H1 (cell line): Measurements from ENCODE around the gene ZBTB46. TPM values are rescaled to one million over a fixed set of nuclear protein-coding genes. Genes with fewer than 3 reads are reported as not detected.

Experiments used
- CTCF ChIA-PET: fragments of 300-600 bp; sonication (Branson Sonifier 250); formaldehyde crosslinking; loops from one replicate; lab custom pipeline; 2021; ENCODE audit not compliant: partially characterized antibody; lab: Charles Lee
- POLR2A ChIA-PET: fragments of 300-600 bp; sonication (Branson Sonifier 250); formaldehyde crosslinking; loops from one replicate; lab custom pipeline; 2021; ENCODE audit warnings: inconsistent platforms; ENCODE audit not compliant: partially characterized antibody; lab: Charles Lee
- DNase-seq, 2 experiments: peaks; one replicate each; pipeline versions ENCODE4 v3.0.0 to v3.0.0-alpha.2; 2010 to 2022; ENCODE audit warnings: low spot score in 2 of 2, low read depth in 1 of 2, mixed read lengths in 1 of 2
- FAIRE-seq: peaks from 2 replicates; lab custom pipeline; 2011; peaks lifted over from hg19 to GRCh38; lab: Jason Lieb, UNC
- H2AFZ ChIP-seq: 2 replicates; pipeline ENCODE4 v1.8.1; 2012; ENCODE audit warnings: low read length, inconsistent platforms
- H2AK5ac ChIP-seq: 2 replicates; pipeline ENCODE4 v1.6.1; 2013; ENCODE audit warnings: low read depth, low read length
- H2BK120ac ChIP-seq: replicated peaks from 2 replicates; pipeline ENCODE3; 2013; ENCODE audit warnings: low read depth, low read length, inconsistent platforms
- H2BK12ac ChIP-seq: 2 replicates; pipeline ENCODE4 v1.6.1; 2013; ENCODE audit warnings: low read depth, low read length
- H2BK15ac ChIP-seq: 2 replicates; pipeline ENCODE4 v1.6.1; 2013; ENCODE audit warnings: low read length
- H2BK20ac ChIP-seq: 2 replicates; pipeline ENCODE4 v1.6.1; 2013; ENCODE audit warnings: low read length
- H2BK5ac ChIP-seq: 2 replicates; pipeline ENCODE4 v1.6.1; 2013; ENCODE audit warnings: low read depth, low read length
- H3K14ac ChIP-seq: 2 replicates; pipeline ENCODE4 v1.6.1; 2013; ENCODE audit warnings: inconsistent platforms; ENCODE audit not compliant: insufficient read length
- H3K18ac ChIP-seq: 2 replicates; pipeline ENCODE4 v1.6.1; 2013; ENCODE audit warnings: low read length; ENCODE audit errors: extremely low read depth
- H3K23ac ChIP-seq: 2 replicates; pipeline ENCODE4 v1.6.1; 2013; ENCODE audit warnings: inconsistent platforms; ENCODE audit not compliant: insufficient read length
- H3K23me2 ChIP-seq: 2 replicates; pipeline ENCODE4 v1.6.1; 2013; ENCODE audit warnings: low read depth, low read length
- H3K27ac ChIP-seq: 2 replicates; pipeline ENCODE4 v1.6.1; 2011; ENCODE audit warnings: low read depth, low read length, inconsistent platforms
- H3K27me3 ChIP-seq, 4 experiments: replicated peaks in 1 of 4; 1 replicate in 1 of 4; 2 replicates in 3 of 4; pipeline versions ENCODE4 v1.6.1 to v1.8.1; 2011 to 2013; ENCODE audit warnings: low read length in 3 of 4, mild to moderate bottlenecking in 3 of 4, inconsistent platforms in 2 of 4, mixed read lengths in 2 of 4, moderate library complexity in 1 of 4; ENCODE audit not compliant: control insufficient read depth in 3 of 4, insufficient read depth in 3 of 4; ENCODE audit errors: extremely low read depth in 1 of 4
- H3K36me3 ChIP-seq, 4 experiments: 2 replicates each; pipeline versions ENCODE4 v1.6.1 to v1.8.1; 2011 to 2013; ENCODE audit warnings: mild to moderate bottlenecking in 4 of 4, low read length in 3 of 4, moderate library complexity in 2 of 4, control low read depth in 1 of 4, inconsistent platforms in 1 of 4; ENCODE audit not compliant: insufficient read depth in 4 of 4, control insufficient read depth in 2 of 4
- H3K4ac ChIP-seq: replicated peaks from 2 replicates; pipeline ENCODE3; 2013; ENCODE audit warnings: low read length, low read depth, mixed read lengths, inconsistent platforms; ENCODE audit not compliant: insufficient read length
- H3K4me1 ChIP-seq, 4 experiments: replicated peaks in 1 of 4; 1 replicate in 1 of 4; 2 replicates in 3 of 4; pipeline versions ENCODE4 v1.6.1 to v1.8.1; 2011 to 2013; ENCODE audit warnings: low read length in 3 of 4, inconsistent platforms in 2 of 4, mixed read lengths in 1 of 4; ENCODE audit not compliant: insufficient read depth in 4 of 4, control insufficient read depth in 3 of 4
- H3K4me2 ChIP-seq, 2 experiments: 2 replicates each; pipeline versions ENCODE4 v1.6.1 to v1.8.1; 2011 to 2013; ENCODE audit warnings: low read depth in 2 of 2, low read length in 2 of 2, control low read depth in 1 of 2, inconsistent platforms in 1 of 2, mild to moderate bottlenecking in 1 of 2; ENCODE audit not compliant: insufficient read depth in 1 of 2
- H3K4me3 ChIP-seq, 4 experiments: fragments of 200-600, 300-600 bp in 1 of 4; sonication (generic), shearing (Covaris generic), sonication (Bioruptor Twin) in 1 of 4; 2 replicates each; pipeline versions ENCODE4 v1.5.1 to v1.8.1; 2011 to 2016; ENCODE audit warnings: low read length in 4 of 4, low read depth in 3 of 4, control low read depth in 2 of 4, inconsistent platforms in 2 of 4, mild to moderate bottlenecking in 2 of 4, mixed read lengths in 1 of 4, moderate library complexity in 1 of 4; ENCODE audit not compliant: insufficient read depth in 2 of 4; ENCODE audit errors: extremely low read depth in 1 of 4
- H3K56ac ChIP-seq: replicated peaks from 2 replicates; pipeline ENCODE3; 2013; ENCODE audit warnings: low read depth, mild to moderate bottlenecking, mixed read lengths, low read length, inconsistent platforms; ENCODE audit not compliant: insufficient read length
- H3K79me1 ChIP-seq: 2 replicates; pipeline ENCODE4 v1.6.1; 2013; ENCODE audit warnings: low read depth, low read length, control low read depth
- H3K79me2 ChIP-seq, 2 experiments: 2 replicates each; pipeline versions ENCODE4 v1.6.1 to v1.8.1; 2012 to 2013; ENCODE audit warnings: low read length in 2 of 2, mild to moderate bottlenecking in 2 of 2, inconsistent platforms in 1 of 2; ENCODE audit not compliant: insufficient read depth in 2 of 2, control insufficient read depth in 1 of 2
- H3K9ac ChIP-seq, 4 experiments: replicated peaks in 1 of 4; 1 replicate in 1 of 4; 2 replicates in 3 of 4; pipeline versions ENCODE4 v1.6.1 to v1.8.1; 2011 to 2013; ENCODE audit warnings: low read depth in 3 of 4, low read length in 3 of 4, control low read depth in 2 of 4, mild to moderate bottlenecking in 2 of 4, moderate library complexity in 2 of 4, inconsistent platforms in 1 of 4; ENCODE audit errors: extremely low read depth in 1 of 4
- H3K9me3 ChIP-seq, 2 experiments: 2 replicates each; pipeline versions ENCODE4 v1.6.1 to v1.8.1; 2012 to 2013; ENCODE audit warnings: mild to moderate bottlenecking in 2 of 2, moderate library complexity in 2 of 2, control low read depth in 1 of 2, inconsistent platforms in 1 of 2, low read depth in 1 of 2, low read length in 1 of 2, mixed read lengths in 1 of 2; ENCODE audit not compliant: insufficient read depth in 2 of 2
- H4K20me1 ChIP-seq, 2 experiments: replicated peaks in 1 of 2; 2 replicates each; pipeline versions ENCODE3 to v1.8.1; 2011 to 2013; ENCODE audit warnings: inconsistent platforms in 2 of 2, low read length in 2 of 2, mild to moderate bottlenecking in 1 of 2; ENCODE audit not compliant: insufficient read depth in 2 of 2, control insufficient read depth in 1 of 2
- H4K5ac ChIP-seq: 2 replicates; pipeline ENCODE4 v1.6.1; 2013; ENCODE audit warnings: low read length, low read depth, mixed read lengths, inconsistent platforms; ENCODE audit not compliant: insufficient read length
- H4K8ac ChIP-seq: 2 replicates; pipeline ENCODE4 v1.8.0; 2013; ENCODE audit warnings: mild to moderate bottlenecking, moderate library complexity, low read length, inconsistent platforms; ENCODE audit not compliant: insufficient read depth; ENCODE audit errors: extremely low read depth
- H4K91ac ChIP-seq: replicated peaks from 2 replicates; pipeline ENCODE3; 2013; ENCODE audit warnings: low read length, mixed read lengths, inconsistent platforms; ENCODE audit not compliant: insufficient read length
- E2F6 ChIP-seq: IDR thresholded peaks from 2 replicates; pipeline ENCODE4 v1.6.1; 2012; ENCODE audit warnings: inconsistent platforms
- FOSL1 ChIP-seq: IDR thresholded peaks from 2 replicates; pipeline ENCODE4 v1.6.1; 2011; ENCODE audit warnings: mild to moderate bottlenecking, low read depth, low read length, moderate library complexity; ENCODE audit not compliant: insufficient read depth
- KDM4A ChIP-seq: IDR thresholded peaks from one replicate; pipeline ENCODE4 v1.7.1; 2012; ENCODE audit warnings: low read depth, mild to moderate bottlenecking, moderate library complexity, low read length, inconsistent platforms; ENCODE audit not compliant: severe bottlenecking
- MAFK ChIP-seq: IDR thresholded peaks from 2 replicates; pipeline ENCODE4 v1.6.1; 2012; ENCODE audit warnings: low read depth, mild to moderate bottlenecking, improper control_type of control experiment, low read length
- PHF8 ChIP-seq: fragments of 200-600 bp; sonication (generic); conservative IDR thresholded peaks from 2 replicates; pipeline ENCODE4 v1.7.1; 2012; ENCODE audit warnings: low read depth, mild to moderate bottlenecking, inconsistent platforms, low read length, moderate library complexity
- POU5F1 ChIP-seq: IDR thresholded peaks from 2 replicates; pipeline ENCODE4 v1.6.1; 2011; ENCODE audit warnings: low read depth, mild to moderate bottlenecking, low read length, moderate library complexity
- RNF2 ChIP-seq: fragments of 200-900, 300-1000 bp; sonication (generic); IDR thresholded peaks from 2 replicates; pipeline ENCODE4 v1.7.1; 2016; ENCODE audit warnings: borderline replicate concordance, low read depth, mild to moderate bottlenecking, antibody characterized with exemption, low read length; ENCODE audit not compliant: poor library complexity, severe bottlenecking; ENCODE audit errors: missing control alignments
- RXRA ChIP-seq: IDR thresholded peaks from 2 replicates; pipeline ENCODE4 v1.6.1; 2011; ENCODE audit warnings: low read depth, mild to moderate bottlenecking, low read length, moderate library complexity; ENCODE audit not compliant: insufficient read depth
- SIRT6 ChIP-seq: IDR thresholded peaks from one replicate; pipeline ENCODE4 v1.7.1; 2012; ENCODE audit warnings: low read length, inconsistent platforms
- SUZ12 ChIP-seq: fragments of 200-600 bp; sonication (generic); IDR thresholded peaks from 2 replicates; pipeline ENCODE4 v1.6.1; 2012; ENCODE audit warnings: mild to moderate bottlenecking, inconsistent platforms, low read length, moderate library complexity, mixed read lengths
- WGBS, 2 experiments: shearing (Covaris generic) in 1 of 2; methylation state at CpG; one replicate each; pipeline versions ENCODE4 v1.1.6 to v1.1.7; 2013 to 2015; ENCODE audit warnings: low lambda C conversion rate in 2 of 2, mixed read lengths in 2 of 2, inconsistent platforms in 1 of 2, low coverage in 1 of 2, missing lambda C conversion rate in 1 of 2; ENCODE audit not compliant: insufficient replicate concordance in 2 of 2, insufficient coverage in 1 of 2, insufficient read length in 1 of 2; ENCODE audit errors: extremely low coverage in 1 of 2, missing lambda C conversion rate in 1 of 2; 5-methylcytosine and 5-hydroxymethylcytosine counted together
- polyA plus RNA-seq, 7 experiments: library from polyadenylated mRNA; depleted of rRNA in 3 of 7; stranded (reverse) in 5 of 7; unstranded in 2 of 7; fragments of >200 nt in 5 of 7; fragments of 200-250 nt in 2 of 7; gene quantifications; 1 replicate in 5 of 7; 2 replicates in 1 of 7; 4 replicates in 1 of 7; pipeline versions ENCODE4 v1.2.1 to v1.2.3, GENCODE V29; 2011 to 2013; ENCODE audit warnings: missing spikeins in 2 of 7, mixed read lengths in 2 of 7
- total RNA-seq: library from RNA; stranded (reverse); fragmentation: NEBNext Ultra II Directional; extraction: Animal tissue kit (Norgen Biotek cat#: 25700); gene quantifications from 2 replicates; pipeline ENCODE4 v1.2.1, GENCODE V29; 2021

The ZBTB46 gene
- total and polyA plus RNA-seq, 2 of the 8 experiments (the other 6 are each of a cell fraction or from before 2014, with no cell fraction given): 6.4 to 22.4 TPM

- no peak overlapping the region for H2BK12ac ChIP-seq
- 93% methylated on average over 15 of the region's 16 CpGs; no CpG with 5 or more reads in 1 of the 2 experiments for WGBS, 2 experiments
- H3K79me1 ChIP-seq: no peaks in the 10 kb centered on the region; the same call in 1 of the 2 replicates
- peaks cover 0 to 3% (median 1%) of the 10 kb centered on the region in 4 experiments; a peak in 3 of 8 replicates for H3K36me3 ChIP-seq
- no peaks in the 10 kb centered on the region for H3K27me3 ChIP-seq
- no peak overlapping the region for H3K4me3 ChIP-seq
- CTCF ChIA-PET: interaction anchor here (0.9 to 4.4 kb wide), 5 partner anchors 11 to 224 kb away, joined by 3 to 17 read pairs (median 4); partner anchors contain the start of genes LIME1 and SLC2A4RG
- H3K14ac ChIP-seq: no peak overlapping the region
- H4K8ac ChIP-seq: no peak overlapping the region
- H4K5ac ChIP-seq: no peak overlapping the region
- no peak overlapping the region for H3K27ac ChIP-seq
- no peak overlapping the region for H3K4me2 ChIP-seq
- no peak overlapping the region for H2AK5ac ChIP-seq
- H2BK20ac ChIP-seq: no peak overlapping the region
- H3K23ac ChIP-seq: no peak overlapping the region
- H2BK15ac ChIP-seq: no peak overlapping the region
- POLR2A ChIA-PET: interaction anchor here (0.6 to 4.5 kb wide), 2 partner anchors 9 to 180 kb away, joined by 3 to 23 read pairs; no protein-coding TSS in a partner anchor
- DNase-seq (no peak), FAIRE-seq (no peak)
- no peak overlapping the region for H4K91ac ChIP-seq
- no peak overlapping the region for H2AFZ ChIP-seq
- peaks cover 0 to 20% (median 4%) of the 10 kb centered on the region in 4 experiments; a peak in 6 of 7 replicates for H3K4me1 ChIP-seq
- no peak overlapping the region for H2BK120ac ChIP-seq
- H3K23me2 ChIP-seq: no peaks in the 10 kb centered on the region
- H3K18ac ChIP-seq: no peak overlapping the region
- H3K4ac ChIP-seq: no peak overlapping the region
- H3K56ac ChIP-seq: no peak overlapping the region
- H3K9ac ChIP-seq: no peak overlapping the region
- peaks cover 0 to 3% of the 10 kb centered on the region in 2 experiments for H4K20me1 ChIP-seq
- no peaks in the 10 kb centered on the region for H3K9me3 ChIP-seq
- H2BK5ac ChIP-seq: no peak overlapping the region
- H3K79me2 ChIP-seq: no peaks in the 10 kb centered on the region
- TF ChIP-seq SIRT6 (no peak), POU5F1 (no peak), PHF8 (no peak), E2F6 (no peak), MAFK (no peak), RNF2 (no peak), KDM4A (no peak), FOSL1 (no peak), SUZ12 (no peak), RXRA (no peak)
Observed at GRCh38 chr20:63749597-63750508, 81.2 kb downstream of the ZBTB46 start.
